ENCODE measurements around the gene TBC1D4. TPM values are rescaled to one million over a fixed set of nuclear protein-coding genes. Genes with fewer than 3 reads are reported as not detected.

Gene TBC1D4
- total and polyA plus RNA-seq, 2 experiments from 2014 or later, result 5.5 to 13.5 TPM

GRCh38 chr13:75393839-75394520 is 88.0 kb downstream of the TBC1D4 start:
- no peaks in the 10 kb centered on the region for H3K9me2 ChIP-seq (ENCODE audit: insufficient read depth)
- peaks cover 18% of the 10 kb centered on the region for H3K79me2 ChIP-seq (ENCODE audit: insufficient read depth)
- no peaks in the 10 kb centered on the region for H3K36me3 ChIP-seq (ENCODE audit: low read depth)
- no peak overlapping the region for H3K9ac ChIP-seq
- no peak overlapping the region for H3K27ac ChIP-seq
- H2AFZ ChIP-seq, result no peak overlapping the region
- H3K27me3 ChIP-seq (replicated peaks; ENCODE audit: insufficient read depth), result no peaks in the 10 kb centered on the region
- no peaks in the 10 kb centered on the region for H3K9me3 ChIP-seq (ENCODE audit: low read depth)
- H3F3A ChIP-seq (ENCODE audit: insufficient read depth), result no peaks in the 10 kb centered on the region
- H3K4me2 ChIP-seq (ENCODE audit: unreplicated experiment), result no peak overlapping the region
- 96 to 97% methylated on average over 5 of the region's 5 CpGs for WGBS, 2 experiments (ENCODE audit: low coverage in 1 of 2, low lambda C conversion rate in 2 of 2, missing lambda C conversion rate in 2 of 2)
- in situ Hi-C loops (cut with MboI), result no loop called here
- peak; percentile 19 for DNase-seq
- H3K4me3 ChIP-seq, result no peak overlapping the region
- no peaks in the 10 kb centered on the region for H3K4me1 ChIP-seq (ENCODE audit: insufficient read depth)
- H4K20me1 ChIP-seq (ENCODE audit: insufficient read depth), result no peaks in the 10 kb centered on the region
- TF ChIP-seq EZH2phosphoT487 (IDR thresholded peaks at IDR 0.05; ENCODE audit: insufficient read depth, low read depth) (no peak), EZH2 (IDR thresholded peaks at IDR 0.05; ENCODE audit: insufficient read depth, poor library complexity, severe bottlenecking) (no peak)

- DNase-seq, result no peak
- Histone ChIP-seq H3F3A (ENCODE audit: insufficient read depth) (no peaks in the 10 kb centered on the region), H3K4me3 (no peak overlapping the region), H4K20me1 (ENCODE audit: insufficient read depth) (no peaks in the 10 kb centered on the region), H3K27ac (no peak overlapping the region), H3K9me2 (ENCODE audit: insufficient read depth) (no peaks in the 10 kb centered on the region), H3K4me2 (ENCODE audit: unreplicated experiment) (no peak overlapping the region), H3K4me1 (ENCODE audit: insufficient read depth) (no peaks in the 10 kb centered on the region), H3K27me3 (replicated peaks; ENCODE audit: insufficient read depth) (no peaks in the 10 kb centered on the region), H3K9ac (no peak overlapping the region), H2AFZ (no peak overlapping the region), H3K36me3 (ENCODE audit: low read depth) (no peaks in the 10 kb centered on the region), H3K79me2 (ENCODE audit: insufficient read depth) (peaks cover 15% of the 10 kb centered on the region), H3K9me3 (ENCODE audit: low read depth) (no peaks in the 10 kb centered on the region)
- in situ Hi-C loops (cut with MboI), result no loop called here
- TF ChIP-seq EZH2 (IDR thresholded peaks at IDR 0.05; ENCODE audit: insufficient read depth, poor library complexity, severe bottlenecking) (no peak), EZH2phosphoT487 (IDR thresholded peaks at IDR 0.05; ENCODE audit: insufficient read depth, low read depth) (no peak)
- 96 to 100% methylated on average over 3 of the region's 3 CpGs for WGBS, 2 experiments (ENCODE audit: low coverage in 1 of 2, low lambda C conversion rate in 2 of 2, missing lambda C conversion rate in 2 of 2)
Measured at GRCh38 chr13:75391432-75392100, 90.4 kb downstream of the TBC1D4 start.

DNA sequence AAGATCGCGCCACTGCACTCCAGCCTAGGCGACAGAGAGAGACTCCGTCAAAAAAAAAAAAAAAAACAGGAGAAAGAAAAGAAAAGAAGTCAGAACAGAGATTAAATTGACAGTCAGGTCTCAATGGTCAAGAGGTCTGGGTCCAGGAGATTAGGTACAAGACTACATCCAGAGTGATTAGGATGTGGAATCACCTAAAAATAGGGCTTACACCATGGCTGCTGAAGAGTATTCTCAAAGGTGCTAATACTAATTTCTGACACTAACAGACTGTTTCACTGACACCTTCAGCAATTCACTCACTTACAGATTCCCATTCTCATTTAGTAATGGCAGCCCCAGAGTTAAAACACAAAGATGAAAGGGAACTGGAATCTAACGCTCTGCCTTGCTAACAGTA is 91.7 kb downstream of the TBC1D4 start:
- H3K9me2 ChIP-seq (ENCODE audit: insufficient read depth), result no peaks in the 10 kb centered on the region
- peaks cover 15% of the 10 kb centered on the region for H3K79me2 ChIP-seq (ENCODE audit: insufficient read depth)
- in situ Hi-C loops (cut with MboI), result no loop called here
- no peaks in the 10 kb centered on the region for H3K9me3 ChIP-seq (ENCODE audit: low read depth)
- no peak overlapping the region for H3K27ac ChIP-seq
- no peaks in the 10 kb centered on the region for H3K27me3 ChIP-seq (replicated peaks; ENCODE audit: insufficient read depth)
- WGBS, 2 experiments (ENCODE audit: low coverage in 1 of 2, low lambda C conversion rate in 2 of 2, missing lambda C conversion rate in 2 of 2), result 92 to 95% methylated on average over 2 to 5 of the region's 5 CpGs
- TF ChIP-seq EZH2 (IDR thresholded peaks at IDR 0.05; ENCODE audit: insufficient read depth, poor library complexity, severe bottlenecking), result no peak
- H2AFZ ChIP-seq, result no peak overlapping the region
- no peaks in the 10 kb centered on the region for H3K4me1 ChIP-seq (ENCODE audit: insufficient read depth)
- H3K4me3 ChIP-seq, result no peak overlapping the region
- H3K4me2 ChIP-seq (ENCODE audit: unreplicated experiment), result no peak overlapping the region
- no peaks in the 10 kb centered on the region for H3F3A ChIP-seq (ENCODE audit: insufficient read depth)
- no peaks in the 10 kb centered on the region for H3K36me3 ChIP-seq (ENCODE audit: low read depth)
- no peaks in the 10 kb centered on the region for H4K20me1 ChIP-seq (ENCODE audit: insufficient read depth)
- no peak for DNase-seq
- no peak overlapping the region for H3K9ac ChIP-seq

GRCh38 chr13:75385708-75386083 is 96.3 kb downstream of the TBC1D4 start:
- TF ChIP-seq EZH2 (IDR thresholded peaks at IDR 0.05; ENCODE audit: insufficient read depth, poor library complexity, severe bottlenecking) (no peak), EZH2phosphoT487 (IDR thresholded peaks at IDR 0.05; ENCODE audit: insufficient read depth, low read depth) (no peak)
- H3K27me3 ChIP-seq (replicated peaks; ENCODE audit: insufficient read depth), result no peaks in the 10 kb centered on the region
- H3K36me3 ChIP-seq (ENCODE audit: low read depth), result no peaks in the 10 kb centered on the region
- H3F3A ChIP-seq (ENCODE audit: insufficient read depth), result no peaks in the 10 kb centered on the region
- no peaks in the 10 kb centered on the region for H3K9me3 ChIP-seq (ENCODE audit: low read depth)
- peaks cover 4% of the 10 kb centered on the region for H3K79me2 ChIP-seq (ENCODE audit: insufficient read depth)
- H3K4me1 ChIP-seq (ENCODE audit: insufficient read depth), result 0 out of 2 replicates have a peak, but pooled peaks cover 6% of the 10 kb centered on the region
- H4K20me1 ChIP-seq (ENCODE audit: insufficient read depth), result no peaks in the 10 kb centered on the region
- H3K4me2 ChIP-seq (ENCODE audit: unreplicated experiment), result no peak overlapping the region
- no peak overlapping the region for H3K9ac ChIP-seq
- DNase-seq, result no peak
- no peak overlapping the region for H2AFZ ChIP-seq
- no peaks in the 10 kb centered on the region for H3K9me2 ChIP-seq (ENCODE audit: insufficient read depth)
- in situ Hi-C loops (cut with MboI), result no loop called here
- H3K27ac ChIP-seq, result no peak overlapping the region
- H3K4me3 ChIP-seq, result no peak overlapping the region
- 92 to 100% methylated on average over 1 of the region's 1 CpG for WGBS, 2 experiments (ENCODE audit: low coverage in 1 of 2, low lambda C conversion rate in 2 of 2, missing lambda C conversion rate in 2 of 2)

All from GM23248 (cell line).